IPS DF 19.7 (cell line): Measurements from ENCODE around the gene TP53AIP1.

ENCODE experiments used
- DNase-seq: peaks from one replicate; pipeline ENCODE4 v3.0.0-alpha.2; 2013; ENCODE audit warnings: low read depth, low spot score

TP53AIP1 gene

DNA sequence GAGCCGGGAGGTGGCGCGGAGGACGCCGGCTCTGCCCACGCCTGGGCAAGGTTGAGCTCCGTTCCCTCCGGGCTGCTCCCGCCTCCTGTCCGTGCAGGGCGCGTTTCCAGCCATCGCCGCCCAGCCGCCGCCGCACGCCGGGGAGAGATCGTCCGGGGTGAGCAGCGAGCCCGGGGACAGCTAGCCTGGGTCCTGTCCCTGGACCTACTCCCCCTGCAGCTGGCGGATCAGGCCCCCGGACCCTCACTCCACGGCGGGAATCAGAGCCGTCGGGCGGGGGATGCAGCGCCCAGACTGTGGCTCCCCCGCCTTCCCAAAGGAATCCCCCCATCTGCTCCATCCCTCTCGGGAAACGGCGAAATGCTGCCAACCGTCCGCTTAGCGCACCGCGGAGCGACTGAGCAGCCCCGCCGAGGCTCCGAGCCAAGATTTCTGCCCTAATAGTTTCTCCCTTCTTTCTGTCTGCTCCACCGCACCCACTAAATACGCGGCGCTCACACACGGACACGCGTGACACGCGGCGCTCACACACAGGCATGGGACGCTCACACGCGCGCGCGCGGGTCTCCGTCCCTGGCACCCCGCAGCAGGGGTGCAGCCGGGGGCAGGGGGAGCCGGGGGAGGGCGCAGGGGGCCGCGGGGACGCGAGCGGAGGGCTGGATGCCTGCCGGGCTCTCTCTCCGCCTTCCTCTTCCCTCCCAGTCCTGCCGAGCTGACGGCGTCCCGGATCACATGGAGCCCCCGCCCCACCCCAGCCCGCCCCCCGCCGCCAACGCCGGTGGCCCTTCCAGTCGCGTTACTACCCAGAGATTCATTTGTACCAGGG, 51.9 kb downstream of the TP53AIP1 start, which contains the start of gene KCNJ5:
TSS of gene KCNJ5 (plus strand) at position 814 of the 826 bp plus-strand sequence. CDS start 19,918 bp downstream, outside the sequence.
- no peak for DNase-seq

DNA sequence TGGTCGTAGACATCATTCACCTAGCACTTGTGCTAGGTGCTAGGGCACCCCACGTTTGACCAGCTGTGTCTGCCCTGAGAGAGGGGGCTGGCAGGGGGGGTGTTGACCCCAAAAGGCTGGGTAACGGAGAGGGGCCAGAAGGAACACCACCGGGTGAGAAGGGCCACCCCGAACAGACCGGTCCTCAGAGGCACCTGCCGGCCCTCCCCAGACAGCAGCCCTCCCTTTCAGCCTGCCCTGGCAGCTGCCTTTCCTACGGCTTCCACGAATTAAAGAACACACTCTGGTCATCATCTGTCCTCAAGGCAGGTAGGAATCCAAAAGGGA, 52.5 kb downstream of the TP53AIP1 start:
- DNase-seq = no peak

DNA sequence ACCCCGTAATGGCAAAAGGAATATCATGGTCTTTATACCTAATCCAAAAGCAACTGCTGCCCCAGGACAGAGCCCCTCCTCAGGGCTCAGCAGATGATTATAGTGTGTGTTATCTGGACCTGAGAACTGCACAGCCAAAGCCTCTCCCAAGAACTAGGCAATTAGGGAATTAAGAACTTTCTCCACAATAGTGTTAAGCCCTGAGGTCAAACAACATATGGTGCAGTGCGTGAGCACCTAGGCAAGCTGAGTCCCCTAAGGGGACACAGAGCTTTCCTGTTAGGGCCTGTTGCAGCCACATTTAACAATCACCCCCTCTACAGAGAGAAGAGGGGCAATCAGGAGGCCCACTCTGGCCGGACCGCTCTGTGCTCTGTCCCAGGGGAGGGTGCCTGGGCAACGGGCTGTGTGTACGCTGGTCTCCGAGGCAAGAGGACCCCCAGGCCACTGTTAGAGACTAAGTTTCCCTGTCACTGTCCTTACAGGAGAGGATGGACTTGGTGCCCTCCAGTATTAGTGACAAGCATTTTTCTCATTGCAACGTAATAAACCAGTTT, 52.9 kb downstream of the TP53AIP1 start:
- DNase-seq = no peak

DNA sequence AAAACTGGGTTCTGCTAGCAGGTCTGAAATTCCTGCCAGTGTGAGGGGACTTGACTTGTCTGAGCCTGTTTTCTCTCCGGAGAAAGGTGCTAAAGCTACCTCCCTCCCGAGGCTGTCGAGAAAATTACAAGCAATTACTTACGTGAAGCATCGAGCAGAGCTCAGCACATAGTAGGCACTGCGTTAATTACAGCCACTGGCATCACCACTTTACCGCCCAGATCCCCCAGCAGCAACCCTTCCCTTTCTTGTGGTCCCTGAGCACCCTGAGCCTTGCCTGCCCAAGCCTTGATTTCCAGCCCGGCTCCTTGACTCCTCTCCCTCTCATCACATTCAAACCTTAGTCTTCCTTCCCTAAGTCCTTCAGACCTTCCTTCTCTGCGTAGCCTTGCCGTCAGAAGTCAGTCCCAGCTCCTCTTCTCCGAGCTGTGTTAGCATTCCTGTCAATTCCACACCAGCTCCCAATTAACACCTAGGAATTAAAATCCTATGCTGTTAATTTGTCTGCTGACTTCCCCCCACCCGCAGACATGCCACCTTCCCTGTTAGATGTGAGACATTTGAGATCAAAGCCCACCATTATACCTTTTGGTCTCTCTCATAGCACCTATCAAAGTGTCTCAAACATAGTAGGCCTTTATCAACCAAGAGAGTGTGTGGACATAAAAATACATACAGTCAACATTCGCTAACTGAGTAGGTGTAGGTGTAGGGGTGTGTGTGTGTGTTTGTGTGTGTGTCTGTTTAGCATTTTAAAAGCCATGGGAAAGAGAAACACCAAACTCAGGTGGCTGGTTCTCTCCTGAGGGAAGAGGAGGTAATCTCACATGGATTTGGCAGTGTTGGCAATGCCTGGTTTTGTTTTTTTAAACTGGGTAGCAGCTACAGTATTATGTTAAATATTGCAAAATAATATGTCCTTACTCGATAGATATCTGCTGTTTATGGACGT, 54.4 kb downstream of the TP53AIP1 start:
- DNase-seq = no peak

DNA sequence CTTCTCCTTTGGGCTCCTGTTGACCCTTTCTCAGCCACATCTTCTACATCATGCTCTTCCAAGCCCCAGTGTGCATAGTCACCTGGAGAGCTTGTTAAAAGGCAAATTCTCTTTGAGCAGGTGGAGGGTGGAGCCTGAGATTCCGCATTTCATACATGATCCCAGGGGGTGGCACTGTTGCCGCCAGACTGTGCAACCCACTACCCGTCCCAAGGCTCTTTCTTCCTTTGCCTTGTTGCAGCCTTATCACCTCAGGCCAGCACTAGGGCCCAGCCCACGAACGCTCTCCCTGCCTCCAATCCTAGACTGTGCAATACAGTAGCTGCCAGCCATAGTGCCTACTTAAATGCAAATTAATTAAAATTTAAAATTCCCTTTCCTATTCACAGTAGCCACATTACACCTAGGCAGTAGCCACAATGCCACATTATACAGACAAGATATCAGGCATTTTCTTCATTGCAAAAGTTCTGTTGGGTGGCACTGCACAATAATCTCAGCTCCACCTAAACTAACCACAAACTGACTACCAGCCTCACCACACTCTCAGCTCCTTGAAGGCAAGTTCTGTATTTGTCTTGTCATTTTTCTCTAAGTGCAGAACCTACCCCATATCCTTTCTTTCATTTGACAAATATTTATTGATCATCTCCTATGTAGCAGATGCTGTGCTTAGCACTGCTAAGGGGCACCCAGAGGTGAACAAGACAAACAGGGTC, 56.1 kb downstream of the TP53AIP1 start:
- no peak for DNase-seq
